ENCODE data around the gene C1orf52.
A peak's percentile ranks its signal among the peaks of the same experiment; 100 is the strongest.
"Not testable (repeated sequence)": the region's sequence is repeated elsewhere in the genome, so short reads cannot be mapped to it uniquely, and the experiment has no call there.

Gene C1orf52

GRCh38 chr1:85258536-85259117 is 835 bp downstream of the C1orf52 start:
- Histone ChIP-seq H3F3A (ENCODE audit: control insufficient read depth, insufficient read depth) (no peaks in the 10 kb centered on the region; the same call in 1 of the 2 replicates), H4K20me1 (ENCODE audit: control insufficient read depth, insufficient read depth, low read depth, low read length) (no peaks in the 10 kb centered on the region), H3K79me2 (ENCODE audit: control insufficient read depth, low read length) (peaks cover 44% of the 10 kb centered on the region), H3K4me3 (ENCODE audit: low read length) (peak overlapping the region; percentile 87), H3K27ac (ENCODE audit: low read depth, low read length) (no peak overlapping the region), H3K36me3 (ENCODE audit: control insufficient read depth, low read length) (peaks cover 48% of the 10 kb centered on the region), H3K9me3 (ENCODE audit: control insufficient read depth, insufficient read depth, low read length) (no peaks in the 10 kb centered on the region), H3K27me3 (ENCODE audit: control insufficient read depth, low read length) (no peaks in the 10 kb centered on the region), H3K4me1 (ENCODE audit: control insufficient read depth, low read length) (peaks cover 19% of the 10 kb centered on the region), H3K4me2 (ENCODE audit: low read length) (peak overlapping the region; percentile 86), H3K9me2 (replicated peaks; ENCODE audit: control insufficient read depth, low read length) (no peaks in the 10 kb centered on the region)
- TF ChIP-seq CTCF (IDR thresholded peaks at IDR 0.05; ENCODE audit: low read depth, low read length, poor library complexity, severe bottlenecking) (no peak), EZH2phosphoT487 (IDR thresholded peaks at IDR 0.05; ENCODE audit: borderline replicate concordance, low read length) (no peak)

GRCh38 chr1:85249042-85249441 is 10.4 kb downstream of the C1orf52 start:
- H4K20me1 ChIP-seq (ENCODE audit: control insufficient read depth, insufficient read depth, low read depth, low read length); H3K27ac ChIP-seq (ENCODE audit: low read depth, low read length); H3K9me2 ChIP-seq (replicated peaks; ENCODE audit: control insufficient read depth, low read length); H3K4me1 ChIP-seq (ENCODE audit: control insufficient read depth, low read length); H3K9me3 ChIP-seq (ENCODE audit: control insufficient read depth, insufficient read depth, low read length); H3F3A ChIP-seq (ENCODE audit: control insufficient read depth, insufficient read depth); H3K4me3 ChIP-seq (ENCODE audit: low read length); H3K27me3 ChIP-seq (ENCODE audit: control insufficient read depth, low read length); H3K4me2 ChIP-seq (ENCODE audit: low read length); H3K79me2 ChIP-seq (ENCODE audit: control insufficient read depth, low read length): not testable (repeated sequence)
- peaks cover 29% of the 10 kb centered on the region for H3K36me3 ChIP-seq (ENCODE audit: control insufficient read depth, low read length)

GRCh38 chr1:85245891-85246290 is 13.6 kb downstream of the C1orf52 start:
- Histone ChIP-seq H3K79me2 (ENCODE audit: control insufficient read depth, low read length) (no peaks in the 10 kb centered on the region), H3F3A (ENCODE audit: control insufficient read depth, insufficient read depth) (peaks cover 3% of the 10 kb centered on the region; the same call in 1 of the 2 replicates), H3K27me3 (ENCODE audit: control insufficient read depth, low read length) (no peaks in the 10 kb centered on the region), H3K27ac (ENCODE audit: low read depth, low read length) (no peak overlapping the region), H4K20me1 (ENCODE audit: control insufficient read depth, insufficient read depth, low read depth, low read length) (no peaks in the 10 kb centered on the region), H3K4me1 (ENCODE audit: control insufficient read depth, low read length) (peaks cover under 1% of the 10 kb centered on the region; the same call in 1 of the 2 replicates), H3K9me2 (replicated peaks; ENCODE audit: control insufficient read depth, low read length) (no peaks in the 10 kb centered on the region), H3K9me3 (ENCODE audit: control insufficient read depth, insufficient read depth, low read length) (no peaks in the 10 kb centered on the region; the same call in 1 of the 2 replicates), H3K4me3 (ENCODE audit: low read length) (no peak overlapping the region), H3K36me3 (ENCODE audit: control insufficient read depth, low read length) (peaks cover 4% of the 10 kb centered on the region; the same call in 1 of the 2 replicates), H3K4me2 (ENCODE audit: low read length) (no peak overlapping the region)
- TF ChIP-seq CTCF (IDR thresholded peaks at IDR 0.05; ENCODE audit: low read depth, low read length, poor library complexity, severe bottlenecking) (no peak), EZH2phosphoT487 (IDR thresholded peaks at IDR 0.05; ENCODE audit: borderline replicate concordance, low read length) (no peak)

- Histone ChIP-seq H3K4me1 (ENCODE audit: control insufficient read depth, low read length) (peaks cover 4% of the 10 kb centered on the region; the same call in 1 of the 2 replicates), H3K36me3 (ENCODE audit: control insufficient read depth, low read length) (no peaks in the 10 kb centered on the region), H3K27me3 (ENCODE audit: control insufficient read depth, low read length) (no peaks in the 10 kb centered on the region), H3K9me3 (ENCODE audit: control insufficient read depth, insufficient read depth, low read length) (no peaks in the 10 kb centered on the region; the same call in 1 of the 2 replicates), H3K4me2 (ENCODE audit: low read length) (no peak overlapping the region), H3K4me3 (ENCODE audit: low read length) (no peak overlapping the region), H3K27ac (ENCODE audit: low read depth, low read length) (no peak overlapping the region), H3F3A (ENCODE audit: control insufficient read depth, insufficient read depth) (peaks cover 3% of the 10 kb centered on the region; the same call in 1 of the 2 replicates), H4K20me1 (ENCODE audit: control insufficient read depth, insufficient read depth, low read depth, low read length) (no peaks in the 10 kb centered on the region), H3K9me2 (replicated peaks; ENCODE audit: control insufficient read depth, low read length) (no peaks in the 10 kb centered on the region), H3K79me2 (ENCODE audit: control insufficient read depth, low read length) (no peaks in the 10 kb centered on the region)
- no peak for TF ChIP-seq CTCF (IDR thresholded peaks at IDR 0.05; ENCODE audit: low read depth, low read length, poor library complexity, severe bottlenecking)
- no peak for TF ChIP-seq EZH2phosphoT487 (IDR thresholded peaks at IDR 0.05; ENCODE audit: borderline replicate concordance, low read length)
These were observed 14.0 kb downstream of the C1orf52 start for GRCh38 chr1:85245456-85245855.
